Kidney (tissue), 14 donors: ENCODE data around the gene TOMM40. TPM values are rescaled to one million over a fixed set of nuclear protein-coding genes. Genes with fewer than 3 reads are reported as not detected.

ENCODE experiments used
- DNase-seq, 5 donors: peaks; one replicate each; pipeline ENCODE4 v3.0.0-alpha.2; 2013 to 2020
- FAIRE-seq: peaks from 2 replicates; lab custom pipeline; 2012; peaks lifted over from hg19 to GRCh38; lab: Jason Lieb, UNC
- H3K27ac ChIP-seq, 2 donors: one replicate each; pipeline ENCODE4 v1.7.0; 2013; ENCODE audit warnings: low read depth in 2 of 2, low read length in 2 of 2, inconsistent platforms in 1 of 2
- H3K27me3 ChIP-seq: one replicate; pipeline ENCODE4 v1.7.1; 2013; ENCODE audit warnings: low read length, inconsistent platforms; ENCODE audit not compliant: control insufficient read depth, insufficient read depth
- H3K36me3 ChIP-seq, 3 donors: one replicate each; pipeline versions ENCODE4 v1.7.0 to v1.7.1; 2013; ENCODE audit warnings: low read length in 3 of 3, control low read depth in 1 of 3, inconsistent platforms in 1 of 3; ENCODE audit not compliant: insufficient read depth in 3 of 3, control insufficient read depth in 2 of 3
- H3K4me1 ChIP-seq, 3 donors: one replicate each; pipeline versions ENCODE4 v1.7.0 to v1.7.1; 2013; ENCODE audit warnings: low read length in 3 of 3, inconsistent platforms in 1 of 3, low read depth in 1 of 3; ENCODE audit not compliant: control insufficient read depth in 2 of 3, insufficient read depth in 2 of 3
- H3K4me3 ChIP-seq, 3 donors: one replicate each; pipeline versions ENCODE4 v1.7.0 to v1.8.1; 2013; ENCODE audit warnings: low read length in 3 of 3, control low read depth in 1 of 3, inconsistent platforms in 1 of 3
- H3K9ac ChIP-seq, 3 donors: one replicate each; pipeline versions ENCODE4 v1.7.0 to v1.7.1; 2013; ENCODE audit warnings: low read length in 3 of 3, control low read depth in 1 of 3, inconsistent platforms in 1 of 3
- H3K9me3 ChIP-seq, 3 donors: one replicate each; pipeline versions ENCODE4 v1.7.0 to v1.7.1; 2013; ENCODE audit warnings: low read length in 3 of 3, control low read depth in 1 of 3, inconsistent platforms in 1 of 3; ENCODE audit not compliant: control insufficient read depth in 2 of 3, insufficient read depth in 1 of 3
- intact Hi-C: fragments of 100-400 bp; cut with DNase I; formaldehyde crosslinking; loops from one replicate; pipeline ENCODE4 v1.11.1; 2022
- polyA plus RNA-seq: library from polyadenylated mRNA; stranded (reverse); fragments of 350-450 nt; fragmentation: Illumina TruSeq; extraction: RNeasy Lipid Tissue Mini Kit (QIAGEN cat#74804); gene quantifications from one replicate; pipeline ENCODE4 v1.2.3, GENCODE V29; 2014; ENCODE audit warnings: low read depth, low replicate concordance; ENCODE audit not compliant: insufficient read depth
- total RNA-seq: library from RNA; stranded (reverse); fragmentation: NEBNext Ultra II Directional; extraction: Animal tissue kit (Norgen Biotek cat#: 25700); gene quantifications from one replicate; pipeline ENCODE4 v1.2.1, GENCODE V29; 2021
- TF ChIP-seq, protein P1 (sequence below): IDR thresholded peaks from 3 replicates; pipeline ENCODE4 v1.5.1; 2012; ENCODE audit warnings: mild to moderate bottlenecking, moderate library complexity, borderline replicate concordance; ENCODE audit not compliant: insufficient read depth; ENCODE audit errors: extremely low read depth
- donor health status: control.
- donor health status: control.
- donor health status: control.
- donor health status: control.
- donor health status: control.
- donor health status: DM: yes; HTN: yes; CAD: no.
- donor health status: Normal renal cell carcinoma (clear cell type).

Gene TOMM40
- total and polyA plus RNA-seq, 2 donors from 2014 or later: 45.4 to 51.5 TPM

DNA sequence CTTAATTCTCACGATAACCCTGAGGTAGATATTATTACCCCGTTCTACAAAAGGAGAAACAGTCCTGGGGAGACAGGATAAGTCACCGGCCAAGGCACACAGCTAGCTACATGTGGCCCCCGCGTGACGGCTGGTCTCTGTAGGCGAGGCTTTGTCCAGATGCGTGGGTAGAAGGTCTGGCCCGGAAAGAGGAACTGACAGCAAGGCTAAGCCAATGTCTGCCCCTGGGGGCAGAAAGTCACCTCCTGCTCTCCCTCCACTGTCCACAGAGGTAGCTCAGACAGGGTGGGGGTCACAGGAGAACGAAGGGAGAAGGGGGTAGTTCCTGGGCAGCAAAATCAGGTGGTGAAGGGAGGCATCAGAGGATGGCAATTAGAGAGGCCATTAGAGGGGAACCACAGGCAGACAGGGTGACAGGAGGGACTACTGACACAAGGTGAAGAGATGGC is 52.8 kb downstream of the TOMM40 start:
- Histone ChIP-seq H3K9ac (no peak overlapping the region), H3K9me3 (no peaks in the 10 kb centered on the region), H3K36me3 (no peaks in the 10 kb centered on the region), H3K4me1 (no peaks in the 10 kb centered on the region), H3K27ac (no peak overlapping the region), H3K27me3 (no peaks in the 10 kb centered on the region), H3K4me3 (no peak overlapping the region)
- TF ChIP-seq, protein P1, sequence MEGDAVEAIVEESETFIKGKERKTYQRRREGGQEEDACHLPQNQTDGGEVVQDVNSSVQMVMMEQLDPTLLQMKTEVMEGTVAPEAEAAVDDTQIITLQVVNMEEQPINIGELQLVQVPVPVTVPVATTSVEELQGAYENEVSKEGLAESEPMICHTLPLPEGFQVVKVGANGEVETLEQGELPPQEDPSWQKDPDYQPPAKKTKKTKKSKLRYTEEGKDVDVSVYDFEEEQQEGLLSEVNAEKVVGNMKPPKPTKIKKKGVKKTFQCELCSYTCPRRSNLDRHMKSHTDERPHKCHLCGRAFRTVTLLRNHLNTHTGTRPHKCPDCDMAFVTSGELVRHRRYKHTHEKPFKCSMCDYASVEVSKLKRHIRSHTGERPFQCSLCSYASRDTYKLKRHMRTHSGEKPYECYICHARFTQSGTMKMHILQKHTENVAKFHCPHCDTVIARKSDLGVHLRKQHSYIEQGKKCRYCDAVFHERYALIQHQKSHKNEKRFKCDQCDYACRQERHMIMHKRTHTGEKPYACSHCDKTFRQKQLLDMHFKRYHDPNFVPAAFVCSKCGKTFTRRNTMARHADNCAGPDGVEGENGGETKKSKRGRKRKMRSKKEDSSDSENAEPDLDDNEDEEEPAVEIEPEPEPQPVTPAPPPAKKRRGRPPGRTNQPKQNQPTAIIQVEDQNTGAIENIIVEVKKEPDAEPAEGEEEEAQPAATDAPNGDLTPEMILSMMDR: no peak
- intact Hi-C loops: no loop called here
- FAIRE-seq: no peak
- DNase-seq: no peak

DNA sequence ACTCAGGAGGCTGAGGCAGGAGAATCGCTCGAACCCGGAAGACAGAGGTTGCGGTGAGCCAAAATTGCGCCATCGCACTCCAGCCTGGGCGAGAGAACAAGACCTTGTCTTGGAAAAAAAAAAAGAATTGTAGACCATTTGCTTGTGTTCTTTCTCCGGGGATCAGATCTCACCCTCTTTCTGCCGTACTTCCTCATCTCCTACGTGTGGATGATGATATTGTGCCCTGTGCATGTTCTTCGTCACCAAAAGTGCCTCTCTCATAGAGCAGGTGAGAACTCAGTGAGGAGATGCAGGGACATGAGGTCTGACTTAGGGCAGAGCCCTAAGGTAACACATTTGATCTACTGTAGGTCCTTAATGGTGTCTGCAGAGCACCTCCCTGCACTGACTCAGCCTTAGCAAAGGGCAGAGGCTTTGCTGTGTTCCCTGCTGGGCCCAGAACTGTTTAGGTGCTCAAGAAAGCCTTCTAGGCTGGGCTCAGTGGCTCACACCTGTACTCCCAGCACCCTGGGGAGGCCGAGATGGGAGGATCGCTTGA is 56.1 kb downstream of the TOMM40 start:
- Histone ChIP-seq H3K36me3 (no peaks in the 10 kb centered on the region), H3K9ac (no peak overlapping the region), H3K4me1 (peaks cover 0 to 5% (median 3%) of the 10 kb centered on the region in 3 donors), H3K27me3 (no peaks in the 10 kb centered on the region), H3K9me3 (no peaks in the 10 kb centered on the region), H3K4me3 (no peak overlapping the region), H3K27ac (no peak overlapping the region)
- intact Hi-C loops: no loop called here
- DNase-seq (no peak), FAIRE-seq (no peak)
- TF ChIP-seq, protein P1: no peak

DNA sequence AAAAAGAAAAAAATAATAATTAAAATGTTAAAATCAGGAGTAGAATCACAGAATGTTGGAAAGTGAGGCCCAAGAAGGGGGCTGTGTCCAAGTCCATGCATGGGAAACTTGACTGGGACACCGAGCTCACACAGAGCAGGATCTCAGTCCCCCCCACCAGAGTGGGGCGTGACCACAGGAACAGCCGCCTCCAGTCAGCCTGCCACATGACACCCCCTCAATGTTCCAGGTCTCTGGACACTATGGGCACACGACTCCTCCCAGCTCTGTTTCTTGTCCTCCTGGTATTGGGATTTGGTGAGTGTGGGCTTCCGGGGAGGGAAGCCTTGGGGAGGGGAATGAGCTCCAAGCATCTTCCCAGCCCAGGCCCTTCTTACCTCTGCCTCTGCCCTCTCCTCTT is 57.2 kb downstream of the TOMM40 start:
- Histone ChIP-seq H3K4me1 (peaks cover 0 to 5% (median 3%) of the 10 kb centered on the region in 3 donors), H3K4me3 (no peak overlapping the region), H3K36me3 (no peaks in the 10 kb centered on the region), H3K27ac (no peak overlapping the region), H3K27me3 (no peaks in the 10 kb centered on the region), H3K9ac (no peak overlapping the region), H3K9me3 (no peaks in the 10 kb centered on the region)
- intact Hi-C loops: no loop called here
- TF ChIP-seq, protein P1: no peak
- no peak for FAIRE-seq
- no peak for DNase-seq
